HCT116 (cell line): ENCODE results near the gene MTA3. TPM values are rescaled to one million over a fixed set of nuclear protein-coding genes. Genes with fewer than 3 reads are reported as not detected.

Experiments used
- ATAC-seq: fragments of 200-7000 bp; cut with Tn5 transposase; 2 replicates; pipeline ENCODE4 v1.9.1; 2020; ENCODE audit warnings: mild to moderate bottlenecking, moderate library complexity
- BruUV-seq: library from RNA; stranded (reverse); fragments of 400-500 nt; replicated peaks from 2 replicates; lab custom pipeline; 2021; lab: Mats Ljungman, UMichigan
- CTCF ChIA-PET: fragments of 300-600 bp; sonication (Branson Sonifier 250); formaldehyde crosslinking; loops from one replicate; lab custom pipeline; 2021; ENCODE audit warnings: antibody characterized with exemption; lab: Charles Lee
- POLR2A ChIA-PET: fragments of 300-600, 350-600 bp; sonication (Branson Sonifier 250); formaldehyde crosslinking; loops from one replicate; lab custom pipeline; 2021; ENCODE audit warnings: antibody characterized with exemption; lab: Charles Lee
- RAD21 ChIA-PET, 2 experiments: fragments of 300-600 bp; sonication (Branson Sonifier 250); formaldehyde crosslinking; loops; one replicate each; lab custom pipeline; 2023; ENCODE audit warnings: low total read pairs in 2 of 2; ENCODE audit not compliant: uncharacterized antibody in 2 of 2, unreplicated experiment in 2 of 2, low non-redundant PET in 1 of 2; lab: Charles Lee
- DNase-seq: peaks from one replicate; pipeline ENCODE4 v3.0.0-alpha.2; 2010; ENCODE audit warnings: low read depth, low spot score
- H2AFZ ChIP-seq: fragments of 200-600 bp; shearing (Covaris generic), sonication (generic); 2 replicates; pipeline ENCODE4 v1.6.1; 2017; ENCODE audit warnings: low read depth, mixed run types, mixed read lengths, antibody characterized with exemption, low read length; ENCODE audit not compliant: poor library complexity, severe bottlenecking
- H3K27ac ChIP-seq: 2 replicates; pipeline ENCODE4 v1.5.1; 2012; ENCODE audit warnings: low read depth, low read length
- H3K27me3 ChIP-seq: fragments of 200-600 bp; sonication (generic); 2 replicates; pipeline ENCODE4 v1.6.1; 2016; ENCODE audit warnings: mixed run types, low read length, mixed read lengths; ENCODE audit not compliant: insufficient read depth
- H3K36me3 ChIP-seq, 2 experiments: fragments of 200-500 bp in 1 of 2; fragments of 200-600 bp in 1 of 2; sonication (Bioruptor generic) in 1 of 2; sonication (generic) in 1 of 2; 2 replicates each; pipeline versions ENCODE4 v1.5.1 to v1.6.1; 2014 to 2016; ENCODE audit warnings: low read length in 2 of 2, inconsistent platforms in 1 of 2, mixed read lengths in 1 of 2, mixed run types in 1 of 2; ENCODE audit not compliant: insufficient read depth in 2 of 2, control insufficient read depth in 1 of 2
- H3K4me1 ChIP-seq, 2 experiments: fragments of 200-600 bp in 1 of 2; sonication (generic) in 1 of 2; 2 replicates each; pipeline versions ENCODE4 v1.5.1 to v1.6.1; 2012 to 2017; ENCODE audit warnings: low read length in 2 of 2, inconsistent platforms in 1 of 2, mild to moderate bottlenecking in 1 of 2, mixed read lengths in 1 of 2, mixed run types in 1 of 2, moderate library complexity in 1 of 2; ENCODE audit not compliant: insufficient read depth in 2 of 2, control insufficient read depth in 1 of 2
- H3K4me2 ChIP-seq: fragments of 200-600 bp; sonication (generic); 2 replicates; pipeline ENCODE4 v1.6.1; 2017; ENCODE audit warnings: mixed run types, low read length, mixed read lengths
- H3K4me3 ChIP-seq, 2 experiments: fragments of 200-600 bp in 1 of 2; sonication (generic) in 1 of 2; replicated peaks in 1 of 2; 2 replicates each; pipeline ENCODE4 v1.5.1; 2011 to 2016; ENCODE audit warnings: low read length in 2 of 2, control low read depth in 1 of 2, low read depth in 1 of 2, mild to moderate bottlenecking in 1 of 2, mixed read lengths in 1 of 2, mixed run types in 1 of 2
- H3K79me2 ChIP-seq: fragments of 200-600 bp; sonication (generic); 2 replicates; pipeline ENCODE4 v1.6.1; 2017; ENCODE audit warnings: mild to moderate bottlenecking, mixed run types, low read length, moderate library complexity, mixed read lengths; ENCODE audit not compliant: insufficient read depth
- H3K9ac ChIP-seq: fragments of 200-600 bp; sonication (generic); 2 replicates; pipeline ENCODE4 v1.6.1; 2016; ENCODE audit warnings: low read length, mixed read lengths
- H3K9me2 ChIP-seq: fragments of 200-600 bp; sonication (generic), shearing (Covaris generic); 2 replicates; pipeline ENCODE4 v1.6.1; 2017; ENCODE audit warnings: mixed run types, mild to moderate bottlenecking, moderate library complexity; ENCODE audit not compliant: insufficient read depth
- H3K9me3 ChIP-seq, 2 experiments: fragments of 200-500 bp in 1 of 2; fragments of 200-600 bp in 1 of 2; sonication (Bioruptor generic) in 1 of 2; sonication (generic) in 1 of 2; 2 replicates each; pipeline ENCODE4 v1.6.1; 2014 to 2017; ENCODE audit warnings: low read length in 2 of 2, mixed read lengths in 2 of 2, inconsistent platforms in 1 of 2, low read depth in 1 of 2, mild to moderate bottlenecking in 1 of 2, mixed run types in 1 of 2, moderate library complexity in 1 of 2; ENCODE audit not compliant: control insufficient read depth in 1 of 2, insufficient read depth in 1 of 2
- H4K20me1 ChIP-seq: fragments of 200-600 bp; sonication (generic), shearing (Covaris generic); 2 replicates; pipeline ENCODE4 v1.6.1; 2017; ENCODE audit warnings: mixed run types, mild to moderate bottlenecking, moderate library complexity; ENCODE audit not compliant: insufficient read depth
- EGR1 ChIP-seq: IDR thresholded peaks from 2 replicates; pipeline ENCODE4 v1.6.1; 2012; ENCODE audit warnings: low read depth
- ELF1 ChIP-seq: IDR thresholded peaks from 2 replicates; pipeline ENCODE4 v1.6.1; 2012; ENCODE audit warnings: low read depth, borderline replicate concordance
- EZH2 ChIP-seq: fragments of 200-600 bp; sonication (generic); IDR thresholded peaks from 2 replicates; pipeline ENCODE4 v1.6.1; 2017; ENCODE audit warnings: antibody characterized with exemption, mixed run types
- JUND ChIP-seq: IDR thresholded peaks from 2 replicates; pipeline ENCODE4 v1.6.1; 2012
- MAX ChIP-seq: IDR thresholded peaks from 2 replicates; pipeline ENCODE4 v1.6.1; 2012
- POLR2A ChIP-seq: IDR thresholded peaks from 2 replicates; pipeline ENCODE4 v1.7.0; 2011; ENCODE audit warnings: borderline replicate concordance; ENCODE audit not compliant: insufficient read depth, insufficient read length; ENCODE audit errors: extremely low read depth
- POLR2AphosphoS5 ChIP-seq: IDR thresholded peaks from 2 replicates; pipeline ENCODE4 v1.6.1; 2011; ENCODE audit warnings: mild to moderate bottlenecking, low read depth, low read length, moderate library complexity
- RAD21 ChIP-seq: IDR thresholded peaks from 2 replicates; pipeline ENCODE4 v1.6.1; 2012; ENCODE audit warnings: low read depth, mild to moderate bottlenecking
- REST ChIP-seq: IDR thresholded peaks from 2 replicates; pipeline ENCODE4 v1.6.1; 2012; ENCODE audit warnings: low read depth
- SIN3A ChIP-seq: IDR thresholded peaks from 2 replicates; pipeline ENCODE4 v1.6.1; 2012; ENCODE audit warnings: low read depth
- SP1 ChIP-seq: IDR thresholded peaks from 2 replicates; pipeline ENCODE4 v1.6.1; 2012; ENCODE audit warnings: low read depth
- YY1 ChIP-seq: IDR thresholded peaks from 2 replicates; pipeline ENCODE4 v1.6.1; 2011; ENCODE audit warnings: low read length, low read depth, moderate library complexity, mild to moderate bottlenecking; ENCODE audit not compliant: insufficient replicate concordance; ENCODE audit errors: extremely low read depth
- ZBTB33 ChIP-seq: IDR thresholded peaks from 2 replicates; pipeline ENCODE4 v1.6.1; 2011; ENCODE audit warnings: mild to moderate bottlenecking, low read length, moderate library complexity; ENCODE audit not compliant: insufficient replicate concordance; ENCODE audit errors: extremely low read depth
- ZFX ChIP-seq: fragments of 450-650 bp; IDR thresholded peaks from 2 replicates; pipeline ENCODE4 v1.6.1; 2017
- ZNF274 ChIP-seq: fragments of 200-500 bp; sonication (Bioruptor generic); IDR thresholded peaks from 2 replicates; pipeline ENCODE4 v1.6.1; 2014; ENCODE audit warnings: mild to moderate bottlenecking, low read depth, low read length, inconsistent platforms
- intact Hi-C: fragments of 100-400 bp; cut with micrococcal nuclease; formaldehyde crosslinking; loops from 2 replicates; pipeline ENCODE4 v1.10.0; 2022
- total RNA-seq: library from RNA; stranded (reverse); gene quantifications from one replicate; pipeline ENCODE4 v1.2.1, GENCODE V29; 2021; ENCODE audit not compliant: unreplicated experiment

Gene MTA3
- total RNA-seq, 1 experiment from 2014 or later = 46.3 TPM

GRCh38 chr2:42673989-42674579 lies 105.7 kb downstream of the MTA3 start:
- Histone ChIP-seq H4K20me1 (no peaks in the 10 kb centered on the region), H3K9me2 (no peaks in the 10 kb centered on the region), H3K9ac (no peak overlapping the region), H3K27ac (no peak overlapping the region), H3K27me3 (no peaks in the 10 kb centered on the region), H3K4me3 (no peak overlapping the region), H3K4me2 (no peak overlapping the region), H3K4me1 (no peaks in the 10 kb centered on the region; a peak in 1 of 4 replicates), H3K79me2 (no peaks in the 10 kb centered on the region), H3K9me3 (no peaks in the 10 kb centered on the region), H2AFZ (no peak overlapping the region), H3K36me3 (no peaks in the 10 kb centered on the region)
- BruUV-seq = no TSS peak
- DNase-seq (no peak), ATAC-seq (no peak)
- ChIA-PET RAD21 (no interaction called here), CTCF (interaction anchor here (2.0 kb wide), 1 partner anchor 11 kb away, joined by 8 read pairs; no protein-coding TSS in a partner anchor), POLR2A (no interaction called here)
- intact Hi-C loops = no loop called here
- TF ChIP-seq SP1 = no peak

- no TSS peak for BruUV-seq
- Histone ChIP-seq H4K20me1 (no peaks in the 10 kb centered on the region), H3K9ac (no peak overlapping the region), H3K9me2 (no peaks in the 10 kb centered on the region), H3K27ac (no peak overlapping the region), H3K4me2 (no peak overlapping the region), H3K4me1 (no peaks in the 10 kb centered on the region), H2AFZ (no peak overlapping the region), H3K36me3 (no peaks in the 10 kb centered on the region), H3K27me3 (no peaks in the 10 kb centered on the region), H3K9me3 (no peaks in the 10 kb centered on the region), H3K79me2 (no peaks in the 10 kb centered on the region), H3K4me3 (no peak overlapping the region)
- intact Hi-C loops = no loop called here
- CTCF ChIA-PET = interaction anchor here (2.0 kb wide), 1 partner anchor 13 kb away, joined by 8 read pairs; no protein-coding TSS in a partner anchor
- DNase-seq (no peak), ATAC-seq (no peak)
- RAD21 ChIA-PET = no interaction called here
- POLR2A ChIA-PET = no interaction called here
- TF ChIP-seq RAD21 (no peak), ZBTB33 (no peak), YY1 (no peak), REST (no peak), ELF1 (no peak), POLR2AphosphoS5 (no peak), POLR2A (no peak), EZH2 (no peak), JUND (no peak), EGR1 (no peak), SIN3A (no peak), ZFX (no peak), MAX (no peak), ZNF274 (no peak)
These were observed 107.4 kb downstream of the MTA3 start for GRCh38 chr2:42675815-42676214.
